IPS-20b (cell line): ENCODE measurements around the gene TENM4.

Experiments used
- H3K27ac ChIP-seq: one replicate; pipeline ENCODE4 v1.5.1; 2013; ENCODE audit warnings: low read length
- H3K27me3 ChIP-seq: 2 replicates; pipeline ENCODE4 v1.6.1; 2013; ENCODE audit warnings: mild to moderate bottlenecking, low read length, inconsistent platforms; ENCODE audit not compliant: insufficient read depth
- H3K36me3 ChIP-seq: 2 replicates; pipeline ENCODE4 v1.6.1; 2013; ENCODE audit warnings: low read depth, mild to moderate bottlenecking, inconsistent platforms, low read length, moderate library complexity; ENCODE audit not compliant: insufficient read depth
- H3K4me1 ChIP-seq: 2 replicates; pipeline ENCODE4 v1.6.1; 2013; ENCODE audit warnings: mild to moderate bottlenecking, control low read depth, inconsistent platforms, low read length, moderate library complexity; ENCODE audit not compliant: insufficient read depth
- H3K4me3 ChIP-seq: 2 replicates; pipeline ENCODE4 v1.5.1; 2013; ENCODE audit warnings: mild to moderate bottlenecking, low read length, inconsistent platforms
- H3K9ac ChIP-seq: 2 replicates; pipeline ENCODE4 v1.6.1; 2013; ENCODE audit warnings: low read depth, mild to moderate bottlenecking, inconsistent platforms, low read length, moderate library complexity
- H3K9me3 ChIP-seq: 2 replicates; pipeline ENCODE4 v1.6.1; 2013; ENCODE audit warnings: mild to moderate bottlenecking, low read depth, low read length, inconsistent platforms; ENCODE audit not compliant: insufficient read depth

Gene TENM4

GRCh38 chr11:78654866-78655265 lies 786.0 kb downstream of the TENM4 start:
- no peaks in the 10 kb centered on the region for H3K27me3 ChIP-seq
- no peak overlapping the region for H3K9ac ChIP-seq
- H3K4me3 ChIP-seq, result no peak overlapping the region
- H3K9me3 ChIP-seq, result no peaks in the 10 kb centered on the region
- 0 out of 2 replicates have a peak, but pooled peaks cover 5% of the 10 kb centered on the region for H3K36me3 ChIP-seq
- H3K4me1 ChIP-seq, result peaks cover 3% of the 10 kb centered on the region; the same call in 1 of the 2 replicates
- no peak overlapping the region for H3K27ac ChIP-seq

DNA sequence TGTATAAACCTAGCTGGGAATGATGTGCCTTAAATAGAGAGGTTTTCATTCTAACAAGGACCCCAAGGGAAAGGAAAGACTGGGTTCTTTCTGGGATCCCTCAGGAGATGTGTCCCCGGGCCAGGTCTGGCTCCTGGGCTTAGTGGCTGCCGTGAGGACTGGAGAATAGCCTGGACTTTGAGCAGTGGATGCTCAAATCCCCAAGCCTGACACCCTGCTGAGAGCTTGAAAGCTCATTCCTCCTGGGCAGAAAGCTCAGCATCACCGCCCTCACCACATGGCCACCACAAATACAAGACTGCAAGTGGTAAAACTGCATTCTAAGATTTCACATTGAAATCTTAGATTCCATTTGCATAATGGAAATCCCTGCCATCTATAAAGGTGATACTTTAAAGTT lies 786.8 kb downstream of the TENM4 start:
- H3K36me3 ChIP-seq, result 0 out of 2 replicates have a peak, but pooled peaks cover 5% of the 10 kb centered on the region
- H3K4me3 ChIP-seq, result no peak overlapping the region
- H3K9me3 ChIP-seq, result no peaks in the 10 kb centered on the region
- H3K27me3 ChIP-seq, result no peaks in the 10 kb centered on the region
- H3K9ac ChIP-seq, result no peak overlapping the region
- no peak overlapping the region for H3K27ac ChIP-seq
- H3K4me1 ChIP-seq, result peaks cover 3% of the 10 kb centered on the region; the same call in 1 of the 2 replicates

DNA sequence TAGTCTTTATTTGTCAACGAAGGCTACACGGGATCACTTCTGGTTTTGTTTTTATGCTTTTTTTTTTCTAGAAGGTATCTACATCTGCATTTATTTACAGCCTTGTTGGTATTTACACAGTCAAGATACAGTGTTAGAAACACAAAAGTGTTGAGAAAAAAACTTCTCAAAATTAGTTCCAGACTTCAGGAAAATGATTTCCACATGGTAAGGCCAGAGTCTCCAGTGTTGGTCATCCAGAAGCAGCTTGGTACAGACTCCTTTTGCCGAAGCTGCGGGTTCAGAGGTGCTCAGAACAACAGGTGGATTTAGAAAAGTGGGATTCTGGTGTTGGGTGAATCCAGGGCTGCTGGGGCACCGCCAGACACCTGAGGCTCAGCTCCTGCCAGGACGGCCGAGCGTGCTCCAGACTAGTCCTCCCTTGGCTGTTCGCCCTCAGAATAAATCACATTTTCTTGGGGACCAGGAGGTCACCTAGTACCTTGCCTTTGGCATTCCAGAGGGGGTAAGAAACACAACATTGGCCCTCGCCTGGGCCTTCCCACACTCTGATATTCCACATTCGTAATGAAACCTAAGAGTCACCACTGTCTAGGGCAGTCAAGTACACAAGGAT lies 787.4 kb downstream of the TENM4 start:
- no peak overlapping the region for H3K27ac ChIP-seq
- H3K9ac ChIP-seq, result no peak overlapping the region

DNA sequence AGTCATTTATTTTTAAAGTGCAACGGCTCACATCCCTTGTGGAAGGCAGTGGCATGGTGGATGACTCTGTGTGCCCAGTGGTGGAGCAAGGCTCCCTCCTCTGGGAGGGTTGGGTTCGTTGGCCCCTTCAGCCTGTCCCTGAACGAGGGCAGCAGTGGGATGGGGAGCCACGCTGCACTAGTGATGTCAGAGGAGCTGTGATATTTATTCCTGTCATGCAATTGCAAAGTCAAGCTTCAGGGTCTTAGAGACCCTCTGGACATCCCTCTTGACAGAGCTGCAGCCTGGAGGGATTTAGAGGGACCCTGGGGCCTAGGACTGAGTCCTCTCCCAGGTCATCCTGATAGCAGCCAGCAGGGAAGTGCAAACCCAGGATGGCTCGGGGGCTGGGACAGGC lies 788.0 kb downstream of the TENM4 start:
- no peaks in the 10 kb centered on the region for H3K9me3 ChIP-seq
- H3K9ac ChIP-seq, result no peak overlapping the region
- H3K27me3 ChIP-seq, result no peaks in the 10 kb centered on the region
- no peak overlapping the region for H3K4me3 ChIP-seq
- H3K36me3 ChIP-seq, result no peaks in the 10 kb centered on the region
- H3K4me1 ChIP-seq, result peaks cover 3% of the 10 kb centered on the region; the same call in 1 of the 2 replicates
- no peak overlapping the region for H3K27ac ChIP-seq

More for the DNA sequence above, 787.4 kb downstream of the TENM4 start:
- Histone ChIP-seq H3K9me3 (no peaks in the 10 kb centered on the region), H3K4me1 (peaks cover 3% of the 10 kb centered on the region; the same call in 1 of the 2 replicates), H3K27me3 (no peaks in the 10 kb centered on the region), H3K36me3 (0 out of 2 replicates have a peak, but pooled peaks cover 2% of the 10 kb centered on the region), H3K4me3 (no peak overlapping the region)

DNA sequence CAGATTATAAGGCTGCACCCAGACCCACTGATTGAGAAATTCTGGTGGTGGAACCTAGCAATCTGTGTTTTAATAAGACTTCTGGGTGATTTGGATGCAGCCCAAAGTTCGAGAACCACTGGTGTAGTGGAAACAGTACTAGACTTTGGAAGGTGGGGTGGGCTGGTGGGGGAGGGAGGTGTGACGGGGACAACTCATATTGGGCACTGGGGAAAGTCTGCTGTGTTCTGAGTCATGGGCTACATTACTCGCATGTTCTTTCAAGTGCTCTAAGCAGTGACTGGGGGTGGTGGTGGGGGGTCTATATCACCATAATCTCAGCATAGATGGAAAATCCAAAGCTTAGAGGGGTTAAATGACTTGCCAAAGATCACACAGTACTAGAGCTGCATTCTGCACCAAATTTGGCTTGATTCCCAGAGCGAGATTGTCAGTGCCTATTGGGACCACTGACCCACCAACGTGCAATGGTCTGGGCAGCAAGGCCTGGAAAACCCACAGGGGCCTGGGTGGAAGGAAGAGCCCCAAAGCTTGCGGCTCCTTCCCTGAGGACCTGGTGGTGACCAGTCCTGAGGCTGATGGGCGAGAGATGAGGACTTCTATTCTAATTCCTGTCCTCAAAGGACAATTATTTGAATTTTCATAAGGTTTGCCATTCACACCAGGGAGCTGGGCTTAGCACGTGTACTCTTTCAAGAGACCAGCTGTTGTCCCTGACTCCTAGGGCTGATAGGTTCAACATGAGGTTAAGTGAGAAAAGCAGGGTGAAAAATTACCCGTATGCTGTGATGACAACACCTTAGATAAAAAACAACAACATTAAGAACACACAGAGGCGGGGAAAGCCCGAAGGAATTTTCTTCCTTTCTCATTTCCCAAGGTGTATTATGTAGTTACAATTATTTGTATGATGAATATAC lies 788.6 kb downstream of the TENM4 start:
- Histone ChIP-seq H3K36me3 (no peaks in the 10 kb centered on the region), H3K9ac (no peak overlapping the region), H3K4me3 (no peak overlapping the region), H3K9me3 (no peaks in the 10 kb centered on the region), H3K4me1 (peaks cover 3% of the 10 kb centered on the region; the same call in 1 of the 2 replicates), H3K27me3 (no peaks in the 10 kb centered on the region), H3K27ac (no peak overlapping the region)

- Histone ChIP-seq H3K9ac (no peak overlapping the region), H3K4me1 (peaks cover 3% of the 10 kb centered on the region; the same call in 1 of the 2 replicates), H3K9me3 (no peaks in the 10 kb centered on the region), H3K36me3 (no peaks in the 10 kb centered on the region), H3K4me3 (no peak overlapping the region), H3K27me3 (no peaks in the 10 kb centered on the region), H3K27ac (no peak overlapping the region)
These were observed 789.6 kb downstream of the TENM4 start for GRCh38 chr11:78651136-78651775.

DNA sequence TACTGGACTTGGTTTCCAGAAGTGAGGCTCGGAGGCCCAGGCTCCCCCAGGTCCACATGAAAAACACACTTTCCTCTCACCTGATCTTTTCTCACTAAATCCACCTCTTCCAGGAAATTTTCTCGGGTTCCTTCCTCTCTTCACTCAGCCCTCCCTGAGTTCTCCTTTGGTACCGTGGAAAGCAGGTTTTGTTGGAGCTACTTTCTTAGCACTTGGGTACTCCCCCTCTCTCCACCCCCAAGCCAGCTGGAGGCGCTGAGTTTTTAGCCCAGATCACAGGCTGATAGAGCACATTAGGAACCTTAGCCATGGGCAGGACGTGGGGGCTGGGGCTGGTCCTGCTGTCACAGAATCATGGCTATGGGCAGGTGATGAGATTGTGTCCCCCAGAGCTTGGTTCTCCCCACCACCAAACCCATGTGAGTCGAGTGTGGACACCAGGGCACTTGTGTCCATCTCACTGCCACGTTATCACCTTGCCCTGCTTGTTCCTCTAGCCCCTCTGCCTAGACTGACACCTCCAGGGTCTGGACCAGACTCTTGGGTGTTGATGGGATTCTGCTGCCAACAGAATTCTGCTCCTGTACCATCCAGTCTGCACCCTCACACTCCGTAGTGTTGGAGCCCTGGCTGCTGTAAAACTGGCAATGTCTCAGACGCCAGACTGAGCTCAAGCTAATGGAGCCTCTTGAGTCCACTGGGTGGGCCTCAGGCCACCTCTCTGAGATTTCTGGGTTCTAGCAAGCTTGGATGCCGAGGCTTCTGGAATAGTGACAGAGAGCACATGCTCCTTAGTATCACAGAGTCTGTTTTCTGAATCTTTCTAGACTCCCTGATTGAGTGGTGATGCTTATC lies 791.2 kb downstream of the TENM4 start:
- no peaks in the 10 kb centered on the region for H3K9me3 ChIP-seq
- H3K4me3 ChIP-seq, result no peak overlapping the region
- no peak overlapping the region for H3K27ac ChIP-seq
- no peaks in the 10 kb centered on the region for H3K36me3 ChIP-seq
- H3K9ac ChIP-seq, result no peak overlapping the region
- peaks cover 3% of the 10 kb centered on the region; the same call in 1 of the 2 replicates for H3K4me1 ChIP-seq
- no peaks in the 10 kb centered on the region for H3K27me3 ChIP-seq

GRCh38 chr11:78647986-78648875 lies 792.6 kb downstream of the TENM4 start:
- H3K36me3 ChIP-seq, result no peaks in the 10 kb centered on the region
- H3K9ac ChIP-seq, result no peak overlapping the region
- H3K27me3 ChIP-seq, result no peaks in the 10 kb centered on the region
- no peaks in the 10 kb centered on the region; the same call in 1 of the 2 replicates for H3K4me1 ChIP-seq
- H3K9me3 ChIP-seq, result no peaks in the 10 kb centered on the region
- no peak overlapping the region for H3K27ac ChIP-seq
- H3K4me3 ChIP-seq, result no peak overlapping the region

- H3K27ac ChIP-seq, result no peak overlapping the region
- no peaks in the 10 kb centered on the region for H3K9me3 ChIP-seq
- no peak overlapping the region for H3K9ac ChIP-seq
- no peaks in the 10 kb centered on the region for H3K36me3 ChIP-seq
- H3K4me3 ChIP-seq, result no peak overlapping the region
- no peaks in the 10 kb centered on the region for H3K27me3 ChIP-seq
- no peaks in the 10 kb centered on the region; the same call in 1 of the 2 replicates for H3K4me1 ChIP-seq
These were observed 793.4 kb downstream of the TENM4 start for GRCh38 chr11:78647266-78647915.

DNA sequence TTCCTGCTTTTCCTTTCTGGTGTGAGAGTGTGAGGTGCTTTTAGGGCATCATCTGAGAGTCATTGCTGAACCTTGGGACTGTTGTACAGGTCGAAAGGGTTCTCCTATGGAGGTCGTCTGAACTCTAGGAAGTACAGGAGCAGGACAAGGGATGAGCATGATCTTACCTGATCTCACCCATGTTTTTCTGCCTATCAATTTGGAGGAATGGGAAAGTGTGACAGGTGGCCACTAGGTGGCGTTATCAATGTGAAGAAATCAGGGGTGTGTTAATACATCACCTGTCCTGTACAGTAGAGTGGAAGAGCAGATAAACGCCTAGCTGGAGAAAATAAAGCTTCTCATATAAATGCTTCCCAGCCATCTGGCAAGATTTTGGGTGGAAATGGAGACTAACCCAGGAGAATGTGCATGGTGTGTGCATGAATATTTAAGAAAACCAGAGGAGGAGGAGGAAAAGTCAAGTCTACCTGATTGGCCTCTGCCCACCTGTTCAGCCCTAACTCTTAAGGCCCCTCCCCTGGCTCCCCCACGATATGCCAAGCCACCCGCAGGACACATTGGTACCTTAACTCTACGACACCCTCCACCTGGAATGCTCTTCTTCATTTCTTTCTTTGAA lies 794.2 kb downstream of the TENM4 start:
- no peak overlapping the region for H3K9ac ChIP-seq
- H3K4me3 ChIP-seq, result no peak overlapping the region
- H3K9me3 ChIP-seq, result no peaks in the 10 kb centered on the region
- H3K27ac ChIP-seq, result no peak overlapping the region
- H3K36me3 ChIP-seq, result no peaks in the 10 kb centered on the region
- no peaks in the 10 kb centered on the region; the same call in 1 of the 2 replicates for H3K4me1 ChIP-seq
- no peaks in the 10 kb centered on the region for H3K27me3 ChIP-seq
